ENCODE data around the gene RDH8.

- TF ChIP-seq, protein P1, sequence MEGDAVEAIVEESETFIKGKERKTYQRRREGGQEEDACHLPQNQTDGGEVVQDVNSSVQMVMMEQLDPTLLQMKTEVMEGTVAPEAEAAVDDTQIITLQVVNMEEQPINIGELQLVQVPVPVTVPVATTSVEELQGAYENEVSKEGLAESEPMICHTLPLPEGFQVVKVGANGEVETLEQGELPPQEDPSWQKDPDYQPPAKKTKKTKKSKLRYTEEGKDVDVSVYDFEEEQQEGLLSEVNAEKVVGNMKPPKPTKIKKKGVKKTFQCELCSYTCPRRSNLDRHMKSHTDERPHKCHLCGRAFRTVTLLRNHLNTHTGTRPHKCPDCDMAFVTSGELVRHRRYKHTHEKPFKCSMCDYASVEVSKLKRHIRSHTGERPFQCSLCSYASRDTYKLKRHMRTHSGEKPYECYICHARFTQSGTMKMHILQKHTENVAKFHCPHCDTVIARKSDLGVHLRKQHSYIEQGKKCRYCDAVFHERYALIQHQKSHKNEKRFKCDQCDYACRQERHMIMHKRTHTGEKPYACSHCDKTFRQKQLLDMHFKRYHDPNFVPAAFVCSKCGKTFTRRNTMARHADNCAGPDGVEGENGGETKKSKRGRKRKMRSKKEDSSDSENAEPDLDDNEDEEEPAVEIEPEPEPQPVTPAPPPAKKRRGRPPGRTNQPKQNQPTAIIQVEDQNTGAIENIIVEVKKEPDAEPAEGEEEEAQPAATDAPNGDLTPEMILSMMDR (IDR thresholded peaks at IDR 0.05; ENCODE audit: control extremely low read depth in 1 of 3, insufficient read depth in 1 of 3, low read depth in 1 of 3, low read length in 3 of 3), result no peak
- TF ChIP-seq RFX5 (IDR thresholded peaks at IDR 0.05; ENCODE audit: borderline replicate concordance, low read depth, low read length), result no peak
- no peak for TF ChIP-seq JUN (IDR thresholded peaks at IDR 0.05; ENCODE audit: low read depth, low read length)
- TF ChIP-seq TEAD4 (IDR thresholded peaks at IDR 0.05; ENCODE audit: low read depth, low read length), result no peak
- TF ChIP-seq, protein P2, sequence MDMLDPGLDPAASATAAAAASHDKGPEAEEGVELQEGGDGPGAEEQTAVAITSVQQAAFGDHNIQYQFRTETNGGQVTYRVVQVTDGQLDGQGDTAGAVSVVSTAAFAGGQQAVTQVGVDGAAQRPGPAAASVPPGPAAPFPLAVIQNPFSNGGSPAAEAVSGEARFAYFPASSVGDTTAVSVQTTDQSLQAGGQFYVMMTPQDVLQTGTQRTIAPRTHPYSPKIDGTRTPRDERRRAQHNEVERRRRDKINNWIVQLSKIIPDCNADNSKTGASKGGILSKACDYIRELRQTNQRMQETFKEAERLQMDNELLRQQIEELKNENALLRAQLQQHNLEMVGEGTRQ (IDR thresholded peaks at IDR 0.05; ENCODE audit: low read length), result no peak
- no peak for TF ChIP-seq POLR2A (IDR thresholded peaks at IDR 0.05; ENCODE audit: control extremely low read depth in 1 of 2, low read depth in 2 of 2, low read length in 2 of 2)
- TF ChIP-seq KDM5A (IDR thresholded peaks at IDR 0.05; ENCODE audit: low read length), result no peak
- TF ChIP-seq SP1 (IDR thresholded peaks at IDR 0.05; ENCODE audit: low read depth, low read length), result no peak
- TF ChIP-seq EZH2 (IDR thresholded peaks at IDR 0.05; ENCODE audit: low read depth, low read length, severe bottlenecking), result no peak
These were observed 24.5 kb downstream of the RDH8 start for GRCh38 chr19:10037809-10038208.

All from H1 (cell line).